ENCODE measurements around the gene ZNF443. TPM values are rescaled to one million over a fixed set of nuclear protein-coding genes. Genes with fewer than 3 reads are reported as not detected.

Gene ZNF443
- total and polyA plus RNA-seq, 9 of the 15 experiments (the other 6 are each of a cell fraction or from before 2014, with no cell fraction given), result 1.5 to 4.9 (median 2.8) TPM

DNA sequence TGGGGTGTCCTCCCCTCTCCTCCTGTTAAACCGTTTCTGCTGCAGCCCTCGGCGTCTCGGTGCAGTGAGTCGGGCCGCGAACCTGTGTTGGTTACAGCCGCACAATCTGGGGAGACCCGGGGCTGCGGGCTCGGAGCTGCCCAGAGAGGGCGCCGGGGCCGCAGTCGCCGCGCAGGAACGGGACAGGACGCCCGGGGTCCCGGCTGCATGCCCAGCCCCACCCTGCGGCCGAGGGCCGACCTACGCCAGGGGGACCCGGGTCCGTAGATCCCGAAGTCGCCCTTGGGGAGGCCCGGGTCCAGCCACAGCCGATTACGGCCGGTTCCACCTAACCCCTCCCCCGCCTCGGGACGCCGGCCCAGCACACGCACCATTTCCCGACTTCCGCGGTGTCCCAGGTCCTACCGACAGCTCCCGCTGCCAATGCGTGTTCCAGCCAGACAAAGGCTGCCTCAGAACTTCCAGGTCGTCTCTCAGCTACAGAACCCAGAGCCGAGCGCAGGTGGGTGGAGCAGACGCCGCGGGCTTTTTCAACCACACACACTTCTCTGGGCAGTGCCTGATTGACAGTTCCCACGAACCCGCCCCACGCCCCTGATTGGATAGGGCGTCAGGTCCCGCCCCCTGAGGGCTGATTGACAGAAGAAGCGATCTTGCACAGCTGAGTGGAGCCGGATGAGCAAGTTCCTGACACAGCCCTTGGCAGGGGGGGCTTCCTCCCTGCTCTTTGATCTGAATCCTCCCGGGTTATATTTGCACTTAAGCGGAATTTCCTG lies at the start of gene ZNF443 (continued):
- TF ChIP-seq, protein P1, sequence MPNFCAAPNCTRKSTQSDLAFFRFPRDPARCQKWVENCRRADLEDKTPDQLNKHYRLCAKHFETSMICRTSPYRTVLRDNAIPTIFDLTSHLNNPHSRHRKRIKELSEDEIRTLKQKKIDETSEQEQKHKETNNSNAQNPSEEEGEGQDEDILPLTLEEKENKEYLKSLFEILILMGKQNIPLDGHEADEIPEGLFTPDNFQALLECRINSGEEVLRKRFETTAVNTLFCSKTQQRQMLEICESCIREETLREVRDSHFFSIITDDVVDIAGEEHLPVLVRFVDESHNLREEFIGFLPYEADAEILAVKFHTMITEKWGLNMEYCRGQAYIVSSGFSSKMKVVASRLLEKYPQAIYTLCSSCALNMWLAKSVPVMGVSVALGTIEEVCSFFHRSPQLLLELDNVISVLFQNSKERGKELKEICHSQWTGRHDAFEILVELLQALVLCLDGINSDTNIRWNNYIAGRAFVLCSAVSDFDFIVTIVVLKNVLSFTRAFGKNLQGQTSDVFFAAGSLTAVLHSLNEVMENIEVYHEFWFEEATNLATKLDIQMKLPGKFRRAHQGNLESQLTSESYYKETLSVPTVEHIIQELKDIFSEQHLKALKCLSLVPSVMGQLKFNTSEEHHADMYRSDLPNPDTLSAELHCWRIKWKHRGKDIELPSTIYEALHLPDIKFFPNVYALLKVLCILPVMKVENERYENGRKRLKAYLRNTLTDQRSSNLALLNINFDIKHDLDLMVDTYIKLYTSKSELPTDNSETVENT (CRISPR knock-in tag; IDR thresholded peaks at IDR 0.05), result no peak
- no peak for TF ChIP-seq NONO (IDR thresholded peaks at IDR 0.05; ENCODE audit: low read depth in 2 of 2, low read length in 1 of 2)
- TF ChIP-seq, protein P2, sequence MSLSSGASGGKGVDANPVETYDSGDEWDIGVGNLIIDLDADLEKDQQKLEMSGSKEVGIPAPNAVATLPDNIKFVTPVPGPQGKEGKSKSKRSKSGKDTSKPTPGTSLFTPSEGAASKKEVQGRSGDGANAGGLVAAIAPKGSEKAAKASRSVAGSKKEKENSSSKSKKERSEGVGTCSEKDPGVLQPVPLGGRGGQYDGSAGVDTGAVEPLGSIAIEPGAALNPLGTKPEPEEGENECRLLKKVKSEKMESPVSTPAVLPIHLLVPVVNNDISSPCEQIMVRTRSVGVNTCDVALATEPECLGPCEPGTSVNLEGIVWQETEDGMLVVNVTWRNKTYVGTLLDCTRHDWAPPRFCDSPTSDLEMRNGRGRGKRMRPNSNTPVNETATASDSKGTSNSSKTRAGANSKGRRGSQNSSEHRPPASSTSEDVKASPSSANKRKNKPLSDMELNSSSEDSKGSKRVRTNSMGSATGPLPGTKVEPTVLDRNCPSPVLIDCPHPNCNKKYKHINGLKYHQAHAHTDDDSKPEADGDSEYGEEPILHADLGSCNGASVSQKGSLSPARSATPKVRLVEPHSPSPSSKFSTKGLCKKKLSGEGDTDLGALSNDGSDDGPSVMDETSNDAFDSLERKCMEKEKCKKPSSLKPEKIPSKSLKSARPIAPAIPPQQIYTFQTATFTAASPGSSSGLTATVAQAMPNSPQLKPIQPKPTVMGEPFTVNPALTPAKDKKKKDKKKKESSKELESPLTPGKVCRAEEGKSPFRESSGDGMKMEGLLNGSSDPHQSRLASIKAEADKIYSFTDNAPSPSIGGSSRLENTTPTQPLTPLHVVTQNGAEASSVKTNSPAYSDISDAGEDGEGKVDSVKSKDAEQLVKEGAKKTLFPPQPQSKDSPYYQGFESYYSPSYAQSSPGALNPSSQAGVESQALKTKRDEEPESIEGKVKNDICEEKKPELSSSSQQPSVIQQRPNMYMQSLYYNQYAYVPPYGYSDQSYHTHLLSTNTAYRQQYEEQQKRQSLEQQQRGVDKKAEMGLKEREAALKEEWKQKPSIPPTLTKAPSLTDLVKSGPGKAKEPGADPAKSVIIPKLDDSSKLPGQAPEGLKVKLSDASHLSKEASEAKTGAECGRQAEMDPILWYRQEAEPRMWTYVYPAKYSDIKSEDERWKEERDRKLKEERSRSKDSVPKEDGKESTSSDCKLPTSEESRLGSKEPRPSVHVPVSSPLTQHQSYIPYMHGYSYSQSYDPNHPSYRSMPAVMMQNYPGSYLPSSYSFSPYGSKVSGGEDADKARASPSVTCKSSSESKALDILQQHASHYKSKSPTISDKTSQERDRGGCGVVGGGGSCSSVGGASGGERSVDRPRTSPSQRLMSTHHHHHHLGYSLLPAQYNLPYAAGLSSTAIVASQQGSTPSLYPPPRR (CRISPR knock-in tag; IDR thresholded peaks at IDR 0.05; ENCODE audit: borderline replicate concordance), result no peak
- 0 out of 2 replicates have a peak, but pooled peaks have one; percentile 47 for TF ChIP-seq ARID4B (CRISPR knock-in tag; IDR thresholded peaks at IDR 0.05)
- TF ChIP-seq STAT5B (CRISPR knock-in tag; IDR thresholded peaks at IDR 0.05), result no peak
- TF ChIP-seq USF2 (CRISPR knock-in tag; IDR thresholded peaks at IDR 0.05), result no peak
- TF ChIP-seq TRIM24 (IDR thresholded peaks at IDR 0.05), result no peak

Data from K562 (cell line).